HG03103 (cell line): ENCODE measurements around the gene PTPN11.

Experiments used
- ATAC-seq: cut with Tn5 transposase; IDR thresholded peaks from one replicate; pipeline ENCODE4 v1.9.1; 2021; ENCODE audit warnings: low read depth; ENCODE audit not compliant: unreplicated experiment

Gene PTPN11

DNA sequence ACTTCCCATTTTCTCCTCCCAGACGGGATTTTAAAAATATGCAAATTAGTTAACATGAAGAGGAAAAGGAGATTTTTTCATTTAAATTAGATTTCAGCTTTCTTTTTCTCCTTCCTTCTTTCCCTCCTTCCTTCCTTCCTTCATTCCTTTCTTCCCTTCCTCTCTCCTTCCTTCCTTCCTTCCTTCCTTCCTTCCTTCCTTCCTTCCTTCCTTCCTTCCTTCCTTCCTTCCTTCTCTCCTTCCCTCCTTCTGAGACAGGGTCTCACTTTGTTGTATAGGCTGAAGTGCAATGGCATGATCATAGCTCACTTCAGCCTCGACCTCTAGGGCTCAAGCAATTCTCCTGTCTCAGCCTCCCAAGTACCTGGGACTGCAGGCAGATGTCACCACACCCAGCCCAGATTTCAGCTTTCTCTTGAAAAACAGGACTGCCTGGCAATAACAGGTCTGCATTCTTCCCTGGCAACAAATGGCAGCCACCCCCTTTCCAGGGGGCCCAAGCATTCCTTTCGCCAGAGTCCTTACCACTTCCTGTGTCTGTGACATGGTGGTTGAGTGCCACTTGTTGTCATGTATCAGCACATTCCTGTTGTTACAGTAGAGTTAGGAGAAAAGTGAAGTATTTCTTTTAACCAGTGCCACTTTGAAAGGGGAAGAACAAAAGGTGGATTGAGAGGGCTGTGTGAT, 119.1 kb downstream of the PTPN11 start:
- ATAC-seq, result no peak

DNA sequence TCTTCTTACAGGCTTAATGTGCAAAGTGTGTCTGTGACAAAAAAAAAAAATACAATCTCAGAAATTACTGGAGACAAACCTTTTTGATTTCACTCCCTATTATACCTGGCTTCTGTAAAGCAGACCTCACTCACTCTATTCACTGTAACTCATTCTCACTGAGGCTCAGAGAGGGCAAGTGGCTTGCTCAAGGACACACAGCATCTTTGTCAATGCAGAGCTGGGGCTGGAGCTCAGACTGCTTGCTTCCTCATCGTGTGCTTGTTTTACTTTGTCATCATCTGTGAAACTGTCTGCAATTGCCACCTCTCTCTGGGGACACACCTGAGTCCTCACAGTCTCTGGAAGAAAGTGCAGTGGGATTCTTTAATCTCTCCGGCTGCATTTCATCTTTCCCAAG, 120.0 kb downstream of the PTPN11 start:
- no peak for ATAC-seq

DNA sequence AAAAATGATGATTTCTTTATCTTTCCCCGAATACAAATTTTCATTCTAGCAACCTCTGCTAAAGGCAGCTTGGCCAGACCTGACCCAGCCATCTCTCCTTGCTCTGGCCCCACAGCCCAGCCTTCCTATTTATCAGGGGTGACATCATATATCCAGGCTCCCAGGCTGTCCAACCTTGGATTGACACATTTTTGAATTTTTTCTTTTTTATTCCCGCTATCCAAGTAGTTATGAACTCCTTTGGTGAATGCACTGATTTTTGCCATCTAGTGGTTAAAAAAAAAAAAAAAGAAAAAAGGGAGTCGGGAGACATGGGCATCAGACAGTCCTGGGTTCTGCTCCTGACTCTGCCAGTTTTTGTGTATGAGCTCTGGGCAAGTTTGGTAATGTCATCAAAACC, 120.5 kb downstream of the PTPN11 start:
- ATAC-seq, result no peak

DNA sequence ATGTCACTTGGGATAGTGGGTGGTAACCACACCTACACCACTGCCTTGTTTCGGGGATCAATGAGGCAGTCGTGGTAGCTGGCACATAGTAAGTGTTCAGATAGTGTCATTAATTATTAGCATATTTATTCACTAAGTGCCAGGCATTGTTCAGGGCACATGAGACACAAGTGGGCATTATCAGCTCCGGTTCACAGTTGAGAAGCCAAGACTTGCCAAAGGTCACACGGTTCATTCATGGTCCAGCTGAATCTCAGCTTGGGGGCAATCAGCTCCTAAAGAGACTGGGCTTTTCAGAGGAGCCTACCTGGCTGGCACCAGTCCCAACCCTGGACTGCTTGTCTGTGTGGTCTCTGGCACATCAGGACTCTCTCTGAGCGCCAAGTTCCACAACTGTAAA, 121.3 kb downstream of the PTPN11 start:
- no peak for ATAC-seq

DNA sequence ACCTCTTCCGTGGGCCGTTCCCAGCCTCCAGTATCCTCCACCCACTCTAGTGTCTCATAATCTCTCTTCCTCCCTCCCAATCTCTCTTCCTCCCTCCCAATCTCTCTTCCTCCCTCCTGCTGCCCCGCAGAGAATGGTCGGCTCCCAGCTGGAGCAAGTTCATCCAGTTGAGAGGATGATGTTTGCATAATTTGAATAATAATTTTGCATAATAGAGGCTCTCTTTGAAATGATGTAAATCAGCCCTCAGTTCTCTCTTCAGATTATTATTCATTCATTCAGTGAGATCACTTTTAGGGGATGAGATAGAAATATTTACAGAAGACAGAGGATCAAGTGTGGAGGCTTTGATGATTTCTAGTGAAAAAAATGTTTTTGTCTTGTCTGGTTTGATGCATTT, 125.0 kb downstream of the PTPN11 start:
- no peak for ATAC-seq

DNA sequence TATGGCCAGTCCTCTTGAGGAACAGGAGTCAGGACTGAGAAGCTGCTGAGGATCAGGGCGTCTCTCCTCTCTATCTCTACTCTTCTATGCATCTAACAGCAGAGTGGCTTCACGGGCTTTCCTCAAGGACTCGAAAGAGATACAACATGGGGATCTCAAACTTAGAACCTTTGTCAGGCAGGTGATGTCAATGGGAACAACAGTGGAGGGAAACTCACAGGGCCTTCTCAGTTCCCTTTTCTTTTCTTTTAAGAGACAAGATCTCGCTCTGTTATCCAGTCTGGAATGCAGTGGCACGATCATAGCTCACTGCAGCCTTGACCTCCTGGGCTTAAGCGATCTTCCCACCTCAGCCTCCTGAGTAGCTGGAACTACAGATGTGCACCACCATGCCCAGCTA, 127.6 kb downstream of the PTPN11 start:
- no peak for ATAC-seq

DNA sequence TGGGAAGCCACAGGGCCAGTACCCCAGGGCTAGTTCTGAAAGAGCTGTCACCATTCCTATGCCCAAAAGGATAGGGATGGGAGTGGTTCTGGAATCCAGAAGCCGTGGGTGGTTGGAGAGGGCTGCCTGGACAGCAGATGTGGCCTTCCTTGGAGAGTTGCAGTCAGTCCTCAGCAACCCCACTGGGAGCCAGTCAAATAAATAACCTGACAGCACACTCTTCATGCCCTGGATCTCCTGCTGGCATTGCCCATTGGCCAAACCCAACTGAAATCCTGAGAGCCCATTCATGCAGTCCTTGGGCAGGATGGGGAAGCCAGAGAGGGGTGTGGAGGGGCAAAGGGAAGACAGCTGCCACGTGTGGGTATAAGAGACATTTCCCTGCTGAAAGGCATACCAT, 128.2 kb downstream of the PTPN11 start:
- no peak for ATAC-seq

DNA sequence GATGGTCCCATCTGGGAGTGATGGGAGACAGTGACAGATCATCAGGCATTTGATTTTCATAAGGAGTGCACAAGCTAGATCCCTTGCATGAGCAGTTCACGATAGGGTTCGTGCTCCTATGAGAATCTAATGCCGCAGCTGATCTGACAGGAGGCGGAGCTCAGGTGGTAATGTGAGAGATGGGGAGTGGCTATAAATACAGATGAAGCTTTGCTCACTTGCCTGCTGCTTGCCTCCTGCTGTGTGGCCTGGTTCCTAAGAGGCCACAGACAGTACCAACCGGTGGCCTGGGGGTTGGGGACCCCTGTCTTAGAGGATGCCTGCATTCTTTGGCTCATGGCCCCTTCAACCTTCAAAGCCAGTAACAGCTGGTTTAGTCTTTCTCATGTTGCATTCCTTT, 130.3 kb downstream of the PTPN11 start:
- no peak for ATAC-seq

DNA sequence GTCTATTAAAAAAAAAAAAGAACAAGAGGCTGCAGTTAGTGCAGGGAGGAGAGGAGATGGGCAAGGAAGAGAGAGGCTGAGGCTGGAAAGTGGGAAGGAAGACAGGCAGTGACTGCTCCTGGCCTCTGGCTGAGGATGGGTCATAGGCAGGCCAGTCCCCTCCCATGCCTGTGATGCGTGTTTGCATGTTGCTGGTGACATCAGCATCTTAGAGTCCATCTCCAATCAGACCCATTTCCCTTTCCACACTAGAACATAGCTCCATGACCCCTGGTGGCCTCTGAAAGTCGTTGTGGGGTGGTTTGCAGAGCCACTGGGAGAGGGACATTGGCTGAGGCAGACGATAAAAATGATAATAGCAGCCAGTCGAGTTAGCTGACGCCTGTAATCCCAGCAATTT, 132.9 kb downstream of the PTPN11 start:
- no peak for ATAC-seq

DNA sequence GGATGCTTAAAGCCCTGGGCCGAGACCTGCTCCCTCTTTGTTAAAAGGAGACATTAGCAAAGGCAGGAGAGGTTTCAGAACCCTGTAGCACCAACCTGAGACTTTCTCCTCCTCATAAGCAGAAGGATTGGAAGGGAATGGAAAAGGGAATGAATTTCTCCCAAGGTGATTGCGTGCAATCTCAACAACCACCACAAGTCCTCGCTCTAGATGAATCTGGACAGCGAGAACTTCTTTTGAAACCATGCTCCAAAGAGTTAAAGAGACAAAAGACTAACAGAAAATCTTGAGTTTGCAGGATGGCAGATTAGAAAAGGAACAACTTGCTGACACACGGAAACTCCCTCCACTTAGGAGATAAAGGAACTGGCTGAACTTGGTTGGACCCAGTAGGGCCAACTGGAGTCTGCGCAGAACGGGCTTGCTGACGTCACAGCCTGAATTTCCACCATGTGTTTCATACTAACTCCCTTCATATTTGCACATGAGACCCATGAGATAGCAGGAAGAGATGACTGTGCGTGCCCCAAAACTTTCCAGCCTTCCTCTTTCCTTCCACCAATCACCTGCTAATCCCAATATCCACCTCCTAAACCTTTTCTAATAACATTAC, 137.0 kb downstream of the PTPN11 start:
- ATAC-seq, result no peak

DNA sequence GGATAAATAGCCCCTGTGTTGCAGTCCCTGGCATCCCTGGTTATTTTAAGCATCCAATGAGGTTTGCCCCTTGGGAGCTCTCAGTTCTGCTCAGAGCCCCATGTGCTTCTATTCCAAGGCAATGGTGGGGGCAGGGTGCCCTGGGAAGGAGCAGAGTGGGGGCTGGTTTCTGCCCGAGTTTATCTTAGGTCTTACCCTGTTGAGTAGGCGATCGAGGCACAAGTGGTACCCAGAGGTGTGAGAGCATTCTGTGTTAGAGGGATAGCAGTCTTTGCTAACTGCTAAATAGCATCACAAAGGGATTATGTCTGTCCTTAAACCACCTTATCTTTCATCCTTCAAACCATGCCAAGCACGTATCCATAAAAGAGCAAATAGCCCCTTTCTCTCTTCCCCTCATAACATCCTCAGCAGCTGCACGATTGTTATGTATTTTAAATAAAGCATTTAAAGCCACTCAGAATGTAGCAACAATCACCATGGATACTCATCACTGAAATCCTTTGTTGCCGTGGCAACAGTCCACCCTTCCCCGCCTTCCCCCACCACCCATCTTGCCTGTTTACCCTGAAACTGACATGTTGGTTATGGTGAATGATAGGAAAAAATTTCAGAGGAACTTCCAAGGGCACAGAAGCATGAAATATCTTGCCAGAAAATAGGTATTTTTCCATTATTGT, 139.3 kb downstream of the PTPN11 start:
- no peak for ATAC-seq
